ENCODE data around the gene MSGN1.

DNA sequence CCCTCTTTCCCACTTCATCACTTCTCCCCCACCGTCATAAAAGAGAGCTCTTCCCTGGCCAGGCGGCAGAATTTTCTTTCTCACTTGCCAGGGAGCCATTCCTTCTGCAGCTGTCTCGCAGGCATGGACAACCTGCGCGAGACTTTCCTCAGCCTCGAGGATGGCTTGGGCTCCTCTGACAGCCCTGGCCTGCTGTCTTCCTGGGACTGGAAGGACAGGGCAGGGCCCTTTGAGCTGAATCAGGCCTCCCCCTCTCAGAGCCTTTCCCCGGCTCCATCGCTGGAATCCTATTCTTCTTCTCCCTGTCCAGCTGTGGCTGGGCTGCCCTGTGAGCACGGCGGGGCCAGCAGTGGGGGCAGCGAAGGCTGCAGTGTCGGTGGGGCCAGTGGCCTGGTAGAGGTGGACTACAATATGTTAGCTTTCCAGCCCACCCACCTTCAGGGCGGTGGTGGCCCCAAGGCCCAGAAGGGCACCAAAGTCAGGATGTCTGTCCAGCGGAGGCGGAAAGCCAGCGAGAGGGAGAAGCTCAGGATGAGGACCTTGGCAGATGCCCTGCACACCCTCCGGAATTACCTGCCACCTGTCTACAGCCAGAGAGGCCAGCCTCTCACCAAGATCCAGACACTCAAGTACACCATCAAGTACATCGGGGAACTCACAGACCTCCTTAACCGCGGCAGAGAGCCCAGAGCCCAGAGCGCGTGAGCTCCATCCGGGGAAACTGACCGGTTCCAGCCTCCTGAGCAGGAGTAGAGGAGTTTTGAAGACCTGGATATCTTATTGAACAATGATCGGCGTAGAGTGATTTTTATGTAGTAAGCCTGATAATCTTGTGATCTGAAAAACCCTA, at the start of gene MSGN1:
- TF ChIP-seq, protein P1, sequence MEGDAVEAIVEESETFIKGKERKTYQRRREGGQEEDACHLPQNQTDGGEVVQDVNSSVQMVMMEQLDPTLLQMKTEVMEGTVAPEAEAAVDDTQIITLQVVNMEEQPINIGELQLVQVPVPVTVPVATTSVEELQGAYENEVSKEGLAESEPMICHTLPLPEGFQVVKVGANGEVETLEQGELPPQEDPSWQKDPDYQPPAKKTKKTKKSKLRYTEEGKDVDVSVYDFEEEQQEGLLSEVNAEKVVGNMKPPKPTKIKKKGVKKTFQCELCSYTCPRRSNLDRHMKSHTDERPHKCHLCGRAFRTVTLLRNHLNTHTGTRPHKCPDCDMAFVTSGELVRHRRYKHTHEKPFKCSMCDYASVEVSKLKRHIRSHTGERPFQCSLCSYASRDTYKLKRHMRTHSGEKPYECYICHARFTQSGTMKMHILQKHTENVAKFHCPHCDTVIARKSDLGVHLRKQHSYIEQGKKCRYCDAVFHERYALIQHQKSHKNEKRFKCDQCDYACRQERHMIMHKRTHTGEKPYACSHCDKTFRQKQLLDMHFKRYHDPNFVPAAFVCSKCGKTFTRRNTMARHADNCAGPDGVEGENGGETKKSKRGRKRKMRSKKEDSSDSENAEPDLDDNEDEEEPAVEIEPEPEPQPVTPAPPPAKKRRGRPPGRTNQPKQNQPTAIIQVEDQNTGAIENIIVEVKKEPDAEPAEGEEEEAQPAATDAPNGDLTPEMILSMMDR (conservative IDR thresholded peaks at IDR 0.05; ENCODE audit: low read length): no peak
- TF ChIP-seq EZH2phosphoT487 (IDR thresholded peaks at IDR 0.05; ENCODE audit: borderline replicate concordance): no peak
